ENCODE results near the gene PBX3.

DNA sequence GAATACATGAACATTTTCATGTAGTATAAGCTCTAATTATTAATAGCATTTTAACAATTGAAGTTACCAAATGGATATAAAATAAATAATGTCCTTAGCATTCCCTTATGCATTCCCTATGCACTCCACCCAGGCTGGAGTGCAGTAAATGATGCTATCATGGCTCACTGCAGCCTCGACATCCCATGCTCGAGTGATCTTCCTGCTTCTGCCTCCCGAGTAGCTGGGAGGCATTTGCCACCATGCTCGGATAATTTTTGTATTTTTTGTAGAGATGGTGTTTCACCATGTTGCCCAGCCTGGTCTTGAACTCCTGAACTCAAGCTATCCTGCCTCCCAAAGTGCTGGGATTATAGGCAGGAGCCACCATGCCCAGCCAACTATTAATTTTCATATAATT, 184.0 kb downstream of the PBX3 start:
- TF ChIP-seq, protein P1, sequence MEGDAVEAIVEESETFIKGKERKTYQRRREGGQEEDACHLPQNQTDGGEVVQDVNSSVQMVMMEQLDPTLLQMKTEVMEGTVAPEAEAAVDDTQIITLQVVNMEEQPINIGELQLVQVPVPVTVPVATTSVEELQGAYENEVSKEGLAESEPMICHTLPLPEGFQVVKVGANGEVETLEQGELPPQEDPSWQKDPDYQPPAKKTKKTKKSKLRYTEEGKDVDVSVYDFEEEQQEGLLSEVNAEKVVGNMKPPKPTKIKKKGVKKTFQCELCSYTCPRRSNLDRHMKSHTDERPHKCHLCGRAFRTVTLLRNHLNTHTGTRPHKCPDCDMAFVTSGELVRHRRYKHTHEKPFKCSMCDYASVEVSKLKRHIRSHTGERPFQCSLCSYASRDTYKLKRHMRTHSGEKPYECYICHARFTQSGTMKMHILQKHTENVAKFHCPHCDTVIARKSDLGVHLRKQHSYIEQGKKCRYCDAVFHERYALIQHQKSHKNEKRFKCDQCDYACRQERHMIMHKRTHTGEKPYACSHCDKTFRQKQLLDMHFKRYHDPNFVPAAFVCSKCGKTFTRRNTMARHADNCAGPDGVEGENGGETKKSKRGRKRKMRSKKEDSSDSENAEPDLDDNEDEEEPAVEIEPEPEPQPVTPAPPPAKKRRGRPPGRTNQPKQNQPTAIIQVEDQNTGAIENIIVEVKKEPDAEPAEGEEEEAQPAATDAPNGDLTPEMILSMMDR (IDR thresholded peaks at IDR 0.05): no peak
- TF ChIP-seq POLR2A (IDR thresholded peaks at IDR 0.05): no peak
